Activated CD8-positive, alpha-beta memory T cell treated with anti-CD3 and anti-CD28 coated beads for 4 hours (primary cell): ENCODE measurements around the gene ZNF239.
"Not testable (repeated sequence)": the region's sequence is repeated elsewhere in the genome, so short reads cannot be mapped to it uniquely, and the experiment has no call there.

ENCODE experiments used
- DNase-seq, 2 donors: peaks; one replicate each; pipeline ENCODE4 v3.0.0-alpha.2; 2020; ENCODE audit warnings: low read depth in 2 of 2

Gene ZNF239

DNA sequence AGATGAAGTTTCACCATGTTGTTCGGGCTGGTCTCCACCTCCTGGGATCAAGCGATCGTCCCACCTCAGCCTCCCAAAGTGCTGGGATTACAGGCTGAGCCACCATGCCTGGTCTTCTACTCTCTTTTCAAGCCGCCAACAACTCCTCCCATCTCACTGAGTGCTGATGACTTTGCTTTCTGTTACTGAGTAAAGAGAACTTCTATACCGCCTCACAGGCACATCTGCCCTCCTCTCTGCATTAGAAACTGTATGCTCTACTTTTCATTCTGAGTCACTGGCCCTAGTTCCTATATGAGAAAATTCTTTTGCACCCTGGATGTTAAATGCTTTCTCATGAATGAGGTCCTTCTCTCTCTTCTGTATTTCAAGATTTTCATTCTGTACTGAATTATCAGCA lies 2.2 kb upstream of the ZNF239 start:
- DNase-seq: no peak

DNA sequence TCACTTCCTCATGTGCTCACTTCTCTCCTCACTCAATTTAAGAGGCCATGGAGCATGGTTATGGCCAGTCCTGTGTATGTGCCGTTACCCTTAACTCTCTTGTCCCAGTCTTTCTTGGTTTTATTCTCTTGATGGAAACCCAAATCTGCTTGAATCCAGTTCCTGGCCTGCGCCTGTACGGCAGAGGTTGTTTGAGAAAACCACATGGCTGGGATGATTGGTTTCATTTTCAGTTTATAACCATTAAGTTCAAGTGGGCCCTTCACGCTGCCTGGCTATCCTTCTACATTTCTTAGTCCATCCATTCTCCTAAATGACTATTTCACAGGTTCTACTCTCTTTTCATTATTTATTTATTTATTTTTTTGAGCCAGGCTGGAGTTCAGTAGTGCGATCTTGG lies 1.6 kb upstream of the ZNF239 start:
- DNase-seq: no peak

DNA sequence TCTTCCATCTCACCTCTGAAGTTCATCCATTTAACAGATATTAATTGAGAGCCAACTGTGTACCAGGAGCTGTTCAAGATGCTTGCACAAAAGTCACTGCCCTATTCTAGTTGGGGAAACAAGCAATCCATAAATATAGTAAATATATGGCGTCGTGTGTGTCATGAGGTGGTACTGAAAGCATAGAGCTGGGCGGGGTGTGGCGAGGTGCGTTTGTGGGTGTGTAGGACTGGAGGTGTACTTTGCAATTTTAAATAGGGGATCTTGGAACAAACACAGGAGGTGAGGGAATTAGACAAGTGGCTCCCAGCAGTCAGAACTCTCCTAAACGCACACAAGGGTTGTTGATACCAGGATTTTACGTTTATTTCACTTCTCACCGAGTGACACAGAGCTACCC lies 490 bp upstream of the ZNF239 start:
- DNase-seq: no peak

DNA sequence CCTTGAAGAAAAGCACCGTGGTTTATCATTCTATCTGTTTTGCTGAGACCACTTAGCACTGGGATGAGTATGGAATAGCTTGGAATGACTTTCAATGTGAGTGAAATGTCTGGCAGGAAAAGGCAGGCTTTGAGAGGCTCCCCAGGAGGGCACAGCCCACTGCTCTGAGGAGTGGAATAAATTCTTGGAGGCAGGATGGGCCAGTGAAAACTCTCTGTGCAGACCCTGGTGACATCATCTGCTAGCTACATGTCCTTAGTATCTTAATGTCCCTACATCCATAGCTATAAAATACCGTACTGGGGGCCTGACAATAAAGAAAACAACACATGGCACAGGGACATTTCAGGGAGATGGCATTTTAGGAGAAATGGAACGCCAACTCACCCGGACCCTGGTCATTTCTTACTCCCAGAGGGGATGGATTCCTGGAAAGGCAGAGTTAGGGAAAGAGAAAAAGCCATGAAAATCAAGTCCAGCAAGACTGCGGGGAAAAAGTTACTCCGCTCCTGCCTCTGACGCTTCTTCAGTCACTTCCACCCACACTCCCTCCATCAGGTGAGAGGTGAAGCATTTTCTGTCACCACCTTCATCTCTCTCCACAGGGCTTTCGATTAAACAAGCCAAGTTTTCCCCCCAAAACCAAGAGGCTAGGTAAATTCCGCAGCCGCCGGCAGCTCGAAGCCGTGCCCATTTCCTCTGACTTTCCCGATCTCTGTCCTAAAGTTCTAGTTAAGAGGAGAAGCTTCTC lies 991 bp downstream of the ZNF239 start:
- DNase-seq: no peak

DNA sequence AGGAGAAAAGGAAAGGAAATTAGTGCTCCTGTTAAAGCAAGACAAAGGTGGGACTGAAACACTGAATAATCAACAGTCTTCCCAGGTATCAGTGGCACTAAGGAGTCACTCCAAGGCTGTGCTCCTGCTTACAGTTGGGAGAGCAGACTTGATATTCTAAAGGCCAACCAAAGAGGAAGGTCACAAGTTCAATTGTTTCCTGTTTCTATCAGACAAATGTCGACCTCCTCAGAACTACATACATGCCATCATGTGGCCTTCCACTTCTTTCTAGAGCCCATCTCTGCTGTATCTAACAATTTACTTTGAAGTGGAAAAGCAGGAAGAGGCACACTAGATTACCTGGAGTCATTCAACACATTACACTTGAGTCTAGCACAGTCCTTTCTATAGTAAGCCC lies 3.4 kb downstream of the ZNF239 start:
- no peak for DNase-seq

DNA sequence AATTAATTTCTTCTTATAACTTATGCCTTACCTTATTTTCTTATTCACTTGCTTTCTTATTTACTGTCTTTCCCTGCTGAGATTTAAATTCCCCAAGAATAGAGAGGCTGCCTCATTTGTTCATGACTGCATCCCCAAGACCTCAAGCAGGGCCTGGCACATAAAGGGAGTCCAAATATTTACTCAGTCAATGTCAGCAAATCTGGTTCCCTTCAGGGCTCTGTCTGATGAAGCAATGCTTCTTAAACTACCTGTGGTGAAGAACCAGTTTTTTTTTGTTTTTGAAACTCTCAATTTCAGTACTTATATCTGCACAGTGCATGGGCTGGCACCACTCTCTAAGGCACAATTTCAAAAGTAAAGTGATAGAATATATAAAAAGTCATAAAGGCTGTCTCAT lies 4.7 kb downstream of the ZNF239 start:
- no peak for DNase-seq

DNA sequence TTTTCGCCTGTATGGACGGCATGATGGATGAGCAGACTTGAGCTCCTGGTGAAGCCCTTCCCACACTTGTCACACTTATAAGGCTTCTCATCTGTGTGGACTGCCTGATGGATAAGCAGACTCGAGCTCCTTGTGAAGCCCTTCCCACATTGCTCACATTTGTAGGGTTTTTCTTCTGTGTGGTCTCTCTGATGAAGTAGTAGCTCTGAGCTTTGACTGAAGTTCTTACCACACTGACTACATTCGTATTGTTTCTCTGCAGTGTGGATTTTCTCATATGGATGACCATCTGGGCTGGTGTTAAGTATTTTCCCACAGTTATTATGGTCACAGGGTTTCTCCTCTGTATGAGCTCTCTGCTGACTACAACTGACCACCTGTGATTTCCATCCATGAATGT lies 17.2 kb downstream of the ZNF239 start:
- no peak for DNase-seq

DNA sequence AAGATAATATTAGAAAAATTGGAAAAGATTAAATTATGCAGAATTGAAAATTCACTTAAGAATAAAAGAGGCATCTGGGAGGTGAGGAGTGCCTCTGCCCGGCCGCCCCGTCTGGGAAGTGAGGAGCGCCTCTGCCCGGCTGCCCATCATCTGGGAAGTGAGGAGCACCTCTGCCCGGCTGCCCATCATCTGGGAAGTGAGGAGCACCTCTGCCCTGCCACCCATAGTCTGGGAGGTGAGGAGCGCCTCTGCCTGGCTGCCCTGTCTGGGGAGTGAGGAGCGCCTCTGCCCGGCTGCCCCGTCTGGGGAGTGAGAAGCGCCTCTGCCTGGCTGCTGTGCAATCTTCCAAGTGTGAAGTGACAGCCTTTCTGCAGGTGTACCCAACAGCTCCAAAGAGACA lies 30.7 kb downstream of the ZNF239 start:
- not testable (repeated sequence) for DNase-seq

DNA sequence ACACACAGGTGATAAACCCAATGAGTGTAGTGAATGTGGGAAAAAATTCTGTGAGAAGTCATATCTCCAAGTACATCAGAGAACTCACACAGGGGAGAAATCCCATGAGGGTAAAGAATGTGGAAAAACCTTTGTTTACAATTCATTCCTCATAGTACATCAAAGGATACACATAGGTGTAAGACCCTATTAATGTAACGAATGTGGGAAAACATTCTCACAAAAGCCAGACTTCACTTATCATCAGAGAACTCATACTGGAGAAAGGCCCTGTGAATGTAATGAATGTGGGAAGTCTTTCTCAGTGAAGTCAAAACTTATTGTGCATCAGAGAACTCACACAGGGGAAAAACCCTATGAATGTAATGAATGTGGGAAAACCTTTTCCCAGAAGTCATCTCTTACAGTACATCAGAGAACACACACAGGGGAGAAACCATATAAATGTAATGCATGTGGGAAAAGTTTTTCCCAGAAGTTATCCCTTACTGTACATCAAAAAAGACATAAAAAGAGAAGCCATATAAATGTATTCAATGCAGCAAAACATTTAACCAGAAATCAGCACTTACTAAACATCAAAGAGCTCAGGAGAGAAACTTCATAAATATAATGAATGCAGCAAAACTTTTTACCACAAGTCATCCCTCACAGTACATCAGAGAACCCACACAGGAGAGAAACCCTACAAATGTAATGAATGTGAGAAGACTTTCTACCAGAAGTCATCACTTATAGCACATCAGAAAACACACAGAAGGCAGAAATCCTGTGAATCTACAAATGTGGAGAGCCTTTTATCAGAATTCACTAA lies 49.8 kb downstream of the ZNF239 start:
- DNase-seq: no peak
